OCI-LY1 (cell line): Measurements from ENCODE around the gene THRA.

Source experiments
- H2AFZ ChIP-seq: fragments of 200-600 bp; sonication (generic), shearing (Covaris generic); 2 replicates; pipeline ENCODE4 v1.6.0; 2014; ENCODE audit warnings: antibody characterized with exemption, mild to moderate bottlenecking, low read length
- H3F3A ChIP-seq: fragments of 200-600 bp; sonication (generic), shearing (Covaris generic); 2 replicates; pipeline ENCODE4 v1.6.0; 2014; ENCODE audit warnings: mild to moderate bottlenecking, antibody characterized with exemption, low read length, moderate library complexity; ENCODE audit not compliant: insufficient read depth
- H3K27ac ChIP-seq: fragments of 200-600 bp; sonication (generic); 2 replicates; pipeline ENCODE4 v1.5.1; 2014; ENCODE audit warnings: low read length, mixed run types, mild to moderate bottlenecking, low read depth; ENCODE audit not compliant: poor library complexity, severe bottlenecking
- H3K27me3 ChIP-seq: fragments of 200-600 bp; sonication (generic); 2 replicates; pipeline ENCODE4 v1.6.0; 2014; ENCODE audit warnings: antibody characterized with exemption, mild to moderate bottlenecking, low read length, moderate library complexity; ENCODE audit not compliant: insufficient read depth
- H3K36me3 ChIP-seq: fragments of 200-600 bp; sonication (generic); 2 replicates; pipeline ENCODE4 v1.6.1; 2014; ENCODE audit warnings: mild to moderate bottlenecking, antibody characterized with exemption, low read length, moderate library complexity, mixed read lengths; ENCODE audit not compliant: insufficient read depth
- H3K4me1 ChIP-seq: fragments of 200-600 bp; sonication (generic); 2 replicates; pipeline ENCODE4 v1.5.1; 2014; ENCODE audit warnings: mild to moderate bottlenecking, low read length, moderate library complexity; ENCODE audit not compliant: insufficient read depth, severe bottlenecking
- H3K4me2 ChIP-seq: fragments of 200-600 bp; sonication (generic), shearing (Covaris generic); 2 replicates; pipeline ENCODE4 v1.6.1; 2014; ENCODE audit warnings: low read length
- H3K4me3 ChIP-seq: fragments of 200-600 bp; sonication (generic); 2 replicates; pipeline ENCODE4 v1.5.1; 2014; ENCODE audit warnings: low read length, low read depth, mild to moderate bottlenecking, mixed read lengths; ENCODE audit not compliant: poor library complexity, severe bottlenecking
- H3K79me2 ChIP-seq: fragments of 200-600 bp; shearing (Covaris generic); 2 replicates; pipeline ENCODE4 v1.6.1; 2016; ENCODE audit warnings: mixed run types, low read length, mixed read lengths; ENCODE audit not compliant: insufficient read depth
- H3K9ac ChIP-seq: fragments of 200-600 bp; sonication (generic), shearing (Covaris generic); 2 replicates; pipeline ENCODE4 v1.6.1; 2014; ENCODE audit warnings: mild to moderate bottlenecking, low read length, mixed read lengths
- H3K9me2 ChIP-seq: fragments of 200-600 bp; sonication (generic), shearing (Covaris generic); 2 replicates; pipeline ENCODE4 v1.6.1; 2014; ENCODE audit warnings: low read depth, mild to moderate bottlenecking, low read length, mixed read lengths
- H3K9me3 ChIP-seq: fragments of 200-600 bp; shearing (Covaris generic); 2 replicates; pipeline ENCODE4 v1.6.1; 2014; ENCODE audit warnings: low read length, mixed read lengths
- H4K20me1 ChIP-seq: fragments of 200-600 bp; sonication (generic), shearing (Covaris generic); 2 replicates; pipeline ENCODE4 v1.6.0; 2016; ENCODE audit warnings: mild to moderate bottlenecking, low read length; ENCODE audit not compliant: insufficient read depth
- EZH2 ChIP-seq: fragments of 200-600 bp; sonication (generic), shearing (Covaris generic); IDR thresholded peaks from 2 replicates; pipeline ENCODE4 v1.8.0; 2017; ENCODE audit warnings: borderline replicate concordance, mixed run types, mild to moderate bottlenecking, antibody characterized with exemption, low read length, moderate library complexity, mixed read lengths
- TF ChIP-seq, protein P1 (sequence below): fragments of 200-600 bp; sonication (generic), shearing (Covaris generic); IDR thresholded peaks from 2 replicates; pipeline ENCODE4 v1.5.1; 2017; ENCODE audit warnings: mild to moderate bottlenecking, antibody characterized with exemption, low read length, moderate library complexity, mixed read lengths

The THRA gene

DNA sequence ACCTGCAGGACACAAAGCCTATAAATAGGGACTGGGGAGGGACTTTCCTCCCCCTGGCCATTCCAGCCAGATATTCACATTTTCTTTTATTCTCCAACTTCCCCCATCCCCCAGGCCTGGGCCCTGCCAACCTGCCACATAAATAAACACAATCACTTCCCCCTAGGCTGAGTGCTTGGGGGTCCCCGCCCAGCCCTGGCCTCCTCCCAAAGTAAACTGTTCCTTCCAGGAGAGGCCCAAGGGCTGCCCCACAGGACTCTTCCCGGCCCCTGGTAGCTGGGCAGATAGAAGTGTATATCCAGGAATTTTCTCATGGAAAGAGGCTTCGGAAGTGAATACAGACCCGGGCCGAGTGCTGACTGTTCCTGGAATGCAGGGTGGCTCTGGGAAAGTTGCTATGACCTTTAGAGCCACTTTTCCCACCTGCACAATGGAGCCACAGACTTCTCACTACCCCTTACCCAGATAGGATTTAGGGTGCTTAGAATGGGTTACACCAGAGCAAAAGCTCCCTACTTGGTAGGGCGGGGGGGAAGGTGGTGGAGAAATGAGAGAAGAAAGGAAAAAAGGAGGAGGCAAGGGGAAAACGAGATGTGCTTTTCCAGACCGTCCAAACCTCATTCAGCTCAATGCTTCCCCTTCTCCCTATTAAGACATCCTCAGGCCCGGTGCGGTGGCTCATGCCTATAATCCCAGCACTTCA, 39.0 kb upstream of the THRA start:
- H4K20me1 ChIP-seq = no peaks in the 10 kb centered on the region
- H3K9me2 ChIP-seq = no peaks in the 10 kb centered on the region
- H3K4me3 ChIP-seq = no peak overlapping the region
- H3K4me1 ChIP-seq = peaks cover 6% of the 10 kb centered on the region
- no peaks in the 10 kb centered on the region for H3K27me3 ChIP-seq
- H3K9me3 ChIP-seq = no peaks in the 10 kb centered on the region
- H3F3A ChIP-seq = no peaks in the 10 kb centered on the region
- H3K36me3 ChIP-seq = peaks cover 58% of the 10 kb centered on the region
- TF ChIP-seq, protein P1, sequence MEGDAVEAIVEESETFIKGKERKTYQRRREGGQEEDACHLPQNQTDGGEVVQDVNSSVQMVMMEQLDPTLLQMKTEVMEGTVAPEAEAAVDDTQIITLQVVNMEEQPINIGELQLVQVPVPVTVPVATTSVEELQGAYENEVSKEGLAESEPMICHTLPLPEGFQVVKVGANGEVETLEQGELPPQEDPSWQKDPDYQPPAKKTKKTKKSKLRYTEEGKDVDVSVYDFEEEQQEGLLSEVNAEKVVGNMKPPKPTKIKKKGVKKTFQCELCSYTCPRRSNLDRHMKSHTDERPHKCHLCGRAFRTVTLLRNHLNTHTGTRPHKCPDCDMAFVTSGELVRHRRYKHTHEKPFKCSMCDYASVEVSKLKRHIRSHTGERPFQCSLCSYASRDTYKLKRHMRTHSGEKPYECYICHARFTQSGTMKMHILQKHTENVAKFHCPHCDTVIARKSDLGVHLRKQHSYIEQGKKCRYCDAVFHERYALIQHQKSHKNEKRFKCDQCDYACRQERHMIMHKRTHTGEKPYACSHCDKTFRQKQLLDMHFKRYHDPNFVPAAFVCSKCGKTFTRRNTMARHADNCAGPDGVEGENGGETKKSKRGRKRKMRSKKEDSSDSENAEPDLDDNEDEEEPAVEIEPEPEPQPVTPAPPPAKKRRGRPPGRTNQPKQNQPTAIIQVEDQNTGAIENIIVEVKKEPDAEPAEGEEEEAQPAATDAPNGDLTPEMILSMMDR = no peak
- TF ChIP-seq EZH2 = no peak
- H3K27ac ChIP-seq = no peak overlapping the region
- H3K79me2 ChIP-seq = no peaks in the 10 kb centered on the region
- H3K9ac ChIP-seq = no peak overlapping the region
- no peak overlapping the region for H2AFZ ChIP-seq
- H3K4me2 ChIP-seq = no peak overlapping the region

DNA sequence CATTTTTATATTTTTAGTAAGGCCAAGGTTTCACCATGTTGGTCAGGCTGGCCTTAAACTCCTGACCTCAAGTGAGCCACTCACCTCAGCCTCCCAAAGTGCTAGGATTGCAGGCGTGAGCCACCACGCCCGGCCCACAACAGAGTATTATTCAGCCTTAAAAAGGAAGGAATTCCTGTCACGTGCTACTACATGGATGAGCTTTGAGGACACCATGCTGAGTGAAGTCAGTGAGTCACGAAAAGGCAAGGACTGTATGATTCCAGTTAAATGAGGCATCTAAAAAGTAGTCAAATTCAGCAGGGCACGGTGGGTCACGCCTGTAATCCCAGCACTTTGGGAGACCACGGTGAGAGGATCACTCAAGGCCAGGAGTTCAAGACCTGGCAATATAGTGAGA, 37.9 kb upstream of the THRA start:
- Histone ChIP-seq H3K4me3 (no peak overlapping the region), H3K9me3 (no peaks in the 10 kb centered on the region), H2AFZ (no peak overlapping the region), H3K9ac (no peak overlapping the region), H3K27ac (no peak overlapping the region), H3K4me2 (no peak overlapping the region), H3K79me2 (no peaks in the 10 kb centered on the region), H3K9me2 (no peaks in the 10 kb centered on the region), H3K4me1 (peaks cover 6% of the 10 kb centered on the region), H4K20me1 (no peaks in the 10 kb centered on the region), H3K27me3 (no peaks in the 10 kb centered on the region), H3K36me3 (peaks cover 61% of the 10 kb centered on the region), H3F3A (no peaks in the 10 kb centered on the region)
- TF ChIP-seq EZH2 = no peak
- TF ChIP-seq, protein P1 = no peak

DNA sequence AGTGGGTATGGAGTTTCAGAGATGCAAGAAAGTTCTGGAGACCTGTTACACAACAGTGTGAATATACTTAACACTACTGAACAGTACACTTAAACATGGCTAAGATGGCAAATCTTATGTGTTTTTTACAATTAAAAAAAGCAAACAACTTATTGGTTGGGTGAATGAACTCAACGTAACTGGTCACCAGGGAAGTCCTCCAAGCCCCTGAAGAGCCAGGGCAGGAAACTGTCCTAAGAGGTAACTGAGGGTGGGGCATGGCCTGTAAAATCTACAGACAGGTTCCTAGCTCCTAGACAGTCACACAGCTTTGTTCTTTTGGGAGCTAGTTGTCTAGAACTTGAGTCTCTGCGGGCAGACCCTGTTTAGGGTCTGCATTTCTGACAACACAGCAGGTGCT, 37.2 kb upstream of the THRA start:
- Histone ChIP-seq H3K36me3 (peaks cover 57% of the 10 kb centered on the region), H3K9me3 (no peaks in the 10 kb centered on the region), H3K4me3 (no peak overlapping the region), H4K20me1 (no peaks in the 10 kb centered on the region), H3K27me3 (no peaks in the 10 kb centered on the region), H3K79me2 (no peaks in the 10 kb centered on the region), H3K9ac (no peak overlapping the region), H3K4me2 (no peak overlapping the region), H3K9me2 (no peaks in the 10 kb centered on the region), H3K4me1 (peaks cover 6% of the 10 kb centered on the region), H2AFZ (no peak overlapping the region), H3F3A (no peaks in the 10 kb centered on the region), H3K27ac (no peak overlapping the region)
- TF ChIP-seq, protein P1 = no peak
- no peak for TF ChIP-seq EZH2
